PC-9 (cell line): ENCODE measurements around the gene SLC16A12.
"Not testable (repeated sequence)": the region's sequence is repeated elsewhere in the genome, so short reads cannot be mapped to it uniquely, and the experiment has no call there.

Experiments
- CTCF ChIP-seq: fragments of 200-600 bp; sonication (generic); conservative IDR thresholded peaks from 2 replicates; pipeline ENCODE4 v1.6.1; 2017; ENCODE audit warnings: mixed run types, antibody characterized with exemption, mild to moderate bottlenecking, moderate library complexity
- EZH2 ChIP-seq: fragments of 200-600 bp; sonication (generic); IDR thresholded peaks from 2 replicates; pipeline ENCODE4 v1.8.0; 2017; ENCODE audit warnings: antibody characterized with exemption, low read depth

GRCh38 chr10:89529711-89530110 lies 5.7 kb downstream of the SLC16A12 start:
- TF ChIP-seq CTCF, EZH2: not testable (repeated sequence)
